HG03439 (cell line): ENCODE measurements around the gene SYT14.
A peak's percentile ranks its signal among the peaks of the same experiment; 100 is the strongest.
"Not testable (repeated sequence)": the region's sequence is repeated elsewhere in the genome, so short reads cannot be mapped to it uniquely, and the experiment has no call there.

Source experiments
- ATAC-seq: cut with Tn5 transposase; IDR thresholded peaks from one replicate; pipeline ENCODE4 v1.9.1; 2021; ENCODE audit warnings: mild to moderate bottlenecking, moderate library complexity; ENCODE audit not compliant: unreplicated experiment

SYT14 gene

GRCh38 chr1:210099921-210100320 lies 161.9 kb downstream of the SYT14 start:
- ATAC-seq = no peak

- ATAC-seq = no peak
Measured at GRCh38 chr1:210104103-210104502, 166.1 kb downstream of the SYT14 start.

DNA sequence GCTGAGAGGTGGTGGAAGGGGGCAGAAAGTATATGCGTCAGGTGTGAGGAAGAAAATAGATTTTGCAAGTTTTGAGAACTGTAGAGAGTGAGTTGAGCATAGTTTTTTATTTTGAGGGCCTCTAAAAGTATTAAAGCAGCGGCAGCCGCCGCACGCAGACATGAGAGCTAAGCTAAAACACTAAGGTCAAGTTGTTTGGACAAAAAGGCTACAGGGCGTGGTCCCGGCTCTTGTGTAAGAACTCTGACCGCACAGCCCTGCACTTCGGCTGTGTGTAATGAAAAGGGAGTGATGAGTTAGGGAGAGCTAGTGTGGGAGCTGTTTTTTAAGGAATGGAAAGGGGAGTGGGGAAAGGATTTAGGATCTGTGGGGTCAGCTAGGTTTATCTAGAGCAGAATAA lies 174.9 kb downstream of the SYT14 start:
- ATAC-seq = not testable (repeated sequence)

GRCh38 chr1:210117198-210117597 lies 179.2 kb downstream of the SYT14 start:
- ATAC-seq = no peak

- no peak for ATAC-seq
Measured at GRCh38 chr1:210117681-210118170, 179.7 kb downstream of the SYT14 start.

- no peak for ATAC-seq
Measured at GRCh38 chr1:210123383-210123782, 185.4 kb downstream of the SYT14 start.

GRCh38 chr1:210123924-210124589 lies 186.0 kb downstream of the SYT14 start:
- ATAC-seq = no peak

DNA sequence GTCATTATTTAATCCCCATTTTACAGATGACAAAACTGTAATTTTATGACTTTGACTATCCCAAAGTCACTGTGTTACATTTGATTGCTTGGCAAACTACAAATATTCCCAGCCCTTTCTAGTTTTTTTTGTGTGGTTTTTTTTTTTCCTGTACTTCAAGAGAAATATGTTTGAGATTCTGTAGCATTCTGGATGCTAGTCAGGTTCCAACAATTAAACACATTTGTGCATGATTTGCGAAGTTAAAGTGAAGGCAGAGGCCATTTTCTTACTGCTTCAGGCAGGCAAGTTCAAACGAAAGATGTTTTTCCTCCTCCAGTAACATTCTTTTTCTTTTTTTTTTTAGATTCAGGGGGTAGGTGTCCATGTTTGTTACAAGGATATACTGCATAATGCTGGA lies 186.7 kb downstream of the SYT14 start:
- no peak for ATAC-seq

- ATAC-seq = no peak
Measured at GRCh38 chr1:210125143-210125542, 187.1 kb downstream of the SYT14 start.

DNA sequence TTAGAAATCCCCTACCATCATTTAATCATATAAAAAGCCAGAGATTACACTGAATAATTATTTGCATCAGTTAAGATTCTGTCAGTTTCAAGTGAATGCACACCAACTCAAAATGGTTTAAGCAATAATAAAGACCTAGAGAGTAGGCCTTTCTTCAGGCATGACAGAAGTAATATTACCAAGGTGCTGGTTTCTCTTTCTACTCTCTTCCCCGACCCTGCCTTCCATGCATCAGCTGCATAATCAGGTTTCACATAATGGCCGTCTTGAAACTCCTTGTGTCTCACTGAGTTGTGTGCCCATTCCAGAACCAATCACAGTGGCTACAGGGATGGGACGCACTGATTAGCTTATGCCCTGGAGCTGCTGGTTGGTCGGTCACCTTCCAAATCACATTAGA lies 191.1 kb downstream of the SYT14 start:
- ATAC-seq = no peak

DNA sequence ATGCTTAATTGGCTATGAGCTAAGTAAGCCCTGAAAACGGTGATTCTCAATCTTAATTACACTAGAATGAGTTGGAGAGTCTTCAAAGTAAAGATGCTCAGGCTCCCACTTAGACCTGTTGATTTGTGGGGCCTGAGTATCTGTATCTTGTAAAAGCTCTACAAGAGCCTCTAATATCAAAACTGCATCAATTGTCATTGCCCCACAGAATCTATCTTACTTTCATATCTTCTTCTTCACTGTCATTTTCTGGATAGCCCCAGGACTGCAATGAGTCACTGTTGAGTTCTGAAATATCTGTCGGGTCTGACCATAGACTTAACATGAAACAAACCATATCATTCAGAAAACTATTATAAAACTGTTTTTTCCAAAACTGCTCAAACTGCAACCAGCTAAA lies 191.7 kb downstream of the SYT14 start:
- ATAC-seq = peak; percentile 77

DNA sequence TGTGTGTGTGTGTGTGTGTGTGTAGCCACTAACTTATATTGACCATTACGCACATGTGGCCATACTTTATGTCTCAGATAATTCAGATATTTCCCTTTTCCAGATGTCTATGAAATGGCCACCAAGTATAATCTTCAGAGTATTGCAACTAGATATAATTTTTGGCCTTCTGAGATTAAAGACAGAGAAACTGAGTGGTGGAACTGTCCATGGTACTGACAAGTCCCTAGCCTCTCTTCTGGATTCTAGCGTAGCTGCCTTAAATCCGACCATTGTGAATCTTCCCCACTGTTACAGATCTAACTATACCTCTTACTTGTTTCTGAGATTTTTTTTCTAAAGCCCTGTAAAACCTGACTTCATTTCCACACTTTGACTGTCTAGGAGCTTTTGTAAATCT lies 194.6 kb downstream of the SYT14 start:
- no peak for ATAC-seq

DNA sequence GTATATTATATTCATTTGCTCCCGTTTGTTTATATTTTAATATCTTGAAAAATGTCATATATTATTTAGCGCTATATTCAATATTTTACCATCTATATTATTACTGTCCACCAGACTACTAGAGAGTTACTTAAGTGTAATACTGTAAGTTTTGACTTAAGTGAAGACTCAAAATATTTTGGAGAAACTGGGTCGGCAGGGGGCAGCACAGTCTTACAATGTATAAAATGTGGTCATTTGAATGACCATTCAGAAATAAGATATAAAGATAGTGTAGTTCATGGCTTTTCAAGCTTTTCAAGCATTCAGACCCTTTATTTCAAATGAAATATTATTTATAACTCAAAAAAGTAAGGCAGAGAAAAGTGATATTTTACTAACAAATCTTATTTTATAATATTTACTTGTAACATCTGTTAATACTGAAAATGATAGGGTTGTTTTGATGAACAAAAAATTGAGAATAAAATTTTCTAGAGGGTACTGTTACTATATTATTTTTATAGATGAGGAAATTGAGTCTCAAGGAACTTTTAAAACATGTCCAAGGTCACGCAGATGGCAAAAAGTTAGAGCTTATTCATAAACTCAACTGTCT lies 205.5 kb downstream of the SYT14 start:
- no peak for ATAC-seq

GRCh38 chr1:210144736-210145135 lies 206.7 kb downstream of the SYT14 start:
- ATAC-seq = no peak

DNA sequence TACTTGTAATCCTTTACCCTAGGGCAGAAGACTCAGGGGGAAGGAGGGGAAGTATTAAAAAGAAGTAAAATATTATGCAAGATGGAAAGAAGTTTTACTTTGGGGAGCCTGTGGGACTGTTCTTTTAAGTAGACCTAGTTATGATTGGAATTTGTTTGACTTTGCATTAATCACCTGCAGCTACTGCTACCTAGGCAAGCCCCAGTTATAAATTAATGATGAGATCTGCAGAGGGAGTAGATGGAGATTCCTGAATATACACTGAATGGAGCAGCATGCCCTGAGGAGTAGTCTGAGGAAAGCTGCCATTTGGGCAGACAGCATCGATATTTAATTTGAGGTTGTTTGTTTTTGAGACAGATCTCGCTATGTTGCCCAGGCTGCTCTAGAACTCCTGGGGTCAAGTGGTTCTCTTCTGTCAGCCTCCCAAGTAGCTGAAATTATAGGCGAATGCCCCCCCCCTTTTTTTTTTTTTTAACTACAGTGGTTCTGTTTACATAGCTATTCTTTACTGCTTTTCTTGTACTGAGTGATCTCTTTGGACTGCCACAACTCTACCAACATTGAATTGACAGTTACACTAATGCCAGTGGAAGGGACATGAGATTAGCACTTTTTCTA lies 213.1 kb downstream of the SYT14 start:
- ATAC-seq = no peak

DNA sequence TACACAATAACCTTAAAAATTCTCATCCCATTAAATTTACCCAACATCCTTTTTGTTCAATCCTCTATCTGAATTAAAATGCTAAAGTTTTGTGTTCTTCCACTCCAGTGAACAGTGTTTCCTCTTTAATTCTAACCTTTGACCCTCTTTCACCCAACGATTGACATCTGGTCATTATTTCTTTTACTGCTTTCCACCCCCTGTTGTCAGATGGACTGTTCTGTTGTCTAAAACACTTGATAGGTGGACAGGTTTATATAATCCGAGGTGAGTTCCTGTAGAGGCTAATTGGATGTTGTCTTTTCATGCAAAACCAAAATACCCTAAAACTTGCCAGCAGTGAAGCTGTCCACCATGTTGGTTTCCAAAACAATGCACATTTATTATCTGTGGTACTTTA lies 221.2 kb downstream of the SYT14 start:
- no peak for ATAC-seq

DNA sequence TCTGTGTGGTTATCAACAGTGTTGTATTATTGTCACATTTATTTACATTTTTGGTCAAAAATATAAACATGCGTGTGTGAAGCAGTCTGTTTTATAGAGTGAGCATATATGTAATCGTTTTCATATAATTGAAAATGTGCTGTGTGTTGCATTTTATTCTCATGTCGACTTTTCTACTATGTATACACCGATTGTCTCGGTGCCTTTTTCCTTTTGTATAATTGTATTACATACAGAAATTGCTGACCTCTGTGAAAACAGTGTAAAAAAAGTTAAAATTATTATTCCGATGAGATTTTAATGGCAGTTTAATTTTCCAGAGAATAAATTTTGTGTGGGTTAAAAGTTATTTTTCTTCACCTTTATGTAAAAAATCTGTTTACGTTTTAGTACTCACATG lies 232.2 kb downstream of the SYT14 start:
- ATAC-seq = no peak

DNA sequence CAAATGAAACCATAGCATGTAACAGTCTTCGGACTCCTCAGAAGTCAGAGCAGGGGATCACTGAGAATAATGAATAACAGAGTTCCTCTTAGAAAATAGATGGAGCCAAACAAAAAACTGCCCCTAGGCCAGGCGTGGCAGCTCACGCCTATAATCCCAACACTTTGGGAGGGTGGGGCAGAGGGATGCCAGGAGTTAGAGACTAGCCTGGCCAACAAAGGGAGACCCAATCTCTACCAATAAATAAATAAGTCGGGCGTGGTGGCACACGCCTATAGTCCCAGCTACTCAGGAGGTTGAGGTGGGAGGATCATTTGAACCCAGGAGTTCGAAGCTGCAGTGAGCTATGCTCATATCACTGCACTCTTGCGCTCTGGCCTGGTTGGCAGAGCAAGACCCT lies 236.1 kb downstream of the SYT14 start:
- ATAC-seq = no peak

- ATAC-seq = no peak
Measured at GRCh38 chr1:210185063-210185462, 247.0 kb downstream of the SYT14 start.

DNA sequence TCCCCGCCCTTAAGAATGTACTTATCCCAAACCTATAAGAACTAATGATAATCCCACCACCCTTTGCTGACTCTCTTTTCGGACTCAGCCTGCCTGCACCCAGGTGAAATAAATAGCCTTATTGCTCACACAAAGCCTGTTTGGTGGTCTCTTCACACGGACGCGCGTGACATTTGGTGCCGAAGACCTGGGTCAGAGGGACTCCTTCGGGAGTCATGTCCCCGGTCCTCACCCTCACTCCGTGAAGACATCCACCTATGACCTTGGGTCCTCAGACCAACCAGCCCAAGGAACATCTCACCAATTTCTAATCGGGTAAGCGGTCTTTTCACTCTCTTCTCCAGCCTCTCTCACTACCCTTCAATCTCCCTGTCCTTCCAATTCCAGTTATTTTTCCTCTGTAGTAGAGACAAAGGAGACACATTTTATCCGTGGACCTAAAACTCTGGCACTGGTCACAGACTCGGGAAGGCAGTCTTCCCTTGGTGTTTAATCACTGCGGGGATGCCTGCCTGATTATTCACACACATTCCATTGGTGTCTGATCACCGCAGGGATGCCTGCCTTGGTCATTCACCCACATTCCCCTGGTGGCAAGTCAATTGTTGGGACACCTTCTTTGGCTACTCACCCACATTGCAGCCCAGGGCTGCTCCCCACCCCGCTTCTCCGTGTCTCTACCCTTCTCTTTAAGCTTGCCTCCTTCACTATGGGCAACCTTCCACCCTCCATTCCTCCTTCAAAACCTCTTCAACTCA lies 250.0 kb downstream of the SYT14 start:
- not testable (repeated sequence) for ATAC-seq

DNA sequence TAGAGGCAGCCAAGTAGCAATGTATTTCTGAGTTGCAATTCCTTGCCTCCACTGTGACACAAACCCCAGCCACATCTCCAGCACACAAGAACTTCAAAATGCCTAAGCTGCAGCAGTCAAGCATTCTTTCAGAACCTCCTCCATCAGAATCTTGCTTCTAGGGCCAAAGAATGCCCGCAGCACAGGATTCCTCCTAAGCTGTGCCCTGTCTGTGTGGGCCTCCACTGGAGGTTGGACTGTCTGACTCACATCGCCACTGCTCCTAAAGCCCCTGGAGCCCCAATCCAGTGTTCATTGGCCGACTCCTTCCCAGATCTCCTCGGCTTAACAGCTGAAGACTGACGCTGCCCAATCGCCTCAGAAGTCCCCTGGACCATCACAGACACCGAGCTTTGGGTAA lies 251.4 kb downstream of the SYT14 start:
- no peak for ATAC-seq
